ENCODE measurements around the gene ROR2. TPM values are rescaled to one million over a fixed set of nuclear protein-coding genes. Genes with fewer than 3 reads are reported as not detected.

Gene ROR2
- total and polyA plus RNA-seq, 2 of the 8 experiments (the other 6 are each of a cell fraction or from before 2014, with no cell fraction given), result 2.7 to 4.3 TPM

GRCh38 chr9:91740701-91741100, 209.3 kb downstream of the ROR2 start:
- H2AK5ac ChIP-seq (ENCODE audit: low read depth, low read length), result no peak overlapping the region
- no peaks in the 10 kb centered on the region for H3K79me1 ChIP-seq (ENCODE audit: low read depth, low read length)
- H2BK15ac ChIP-seq (ENCODE audit: low read length), result no peak overlapping the region
- H3K27ac ChIP-seq (ENCODE audit: low read depth, low read length), result no peak overlapping the region
- H2AFZ ChIP-seq (ENCODE audit: low read length), result no peak overlapping the region
- H3K23me2 ChIP-seq (ENCODE audit: low read depth, low read length), result no peaks in the 10 kb centered on the region
- TF ChIP-seq SAP30 (IDR thresholded peaks at IDR 0.05; ENCODE audit: insufficient read depth, insufficient replicate concordance, low read length), result no peak
- no peak for TF ChIP-seq POU5F1 (IDR thresholded peaks at IDR 0.05; ENCODE audit: low read depth, low read length)
- TF ChIP-seq RAD21 (IDR thresholded peaks at IDR 0.05 in 1 of 2, conservative IDR thresholded peaks at IDR 0.05 in 1 of 2; ENCODE audit: low read depth in 2 of 2, low read length in 2 of 2), result peak; percentile 15 to 23; a peak in 3 of 4 replicates
- TF ChIP-seq SP4 (IDR thresholded peaks at IDR 0.05; ENCODE audit: low read length), result no peak
- TF ChIP-seq, protein P1, sequence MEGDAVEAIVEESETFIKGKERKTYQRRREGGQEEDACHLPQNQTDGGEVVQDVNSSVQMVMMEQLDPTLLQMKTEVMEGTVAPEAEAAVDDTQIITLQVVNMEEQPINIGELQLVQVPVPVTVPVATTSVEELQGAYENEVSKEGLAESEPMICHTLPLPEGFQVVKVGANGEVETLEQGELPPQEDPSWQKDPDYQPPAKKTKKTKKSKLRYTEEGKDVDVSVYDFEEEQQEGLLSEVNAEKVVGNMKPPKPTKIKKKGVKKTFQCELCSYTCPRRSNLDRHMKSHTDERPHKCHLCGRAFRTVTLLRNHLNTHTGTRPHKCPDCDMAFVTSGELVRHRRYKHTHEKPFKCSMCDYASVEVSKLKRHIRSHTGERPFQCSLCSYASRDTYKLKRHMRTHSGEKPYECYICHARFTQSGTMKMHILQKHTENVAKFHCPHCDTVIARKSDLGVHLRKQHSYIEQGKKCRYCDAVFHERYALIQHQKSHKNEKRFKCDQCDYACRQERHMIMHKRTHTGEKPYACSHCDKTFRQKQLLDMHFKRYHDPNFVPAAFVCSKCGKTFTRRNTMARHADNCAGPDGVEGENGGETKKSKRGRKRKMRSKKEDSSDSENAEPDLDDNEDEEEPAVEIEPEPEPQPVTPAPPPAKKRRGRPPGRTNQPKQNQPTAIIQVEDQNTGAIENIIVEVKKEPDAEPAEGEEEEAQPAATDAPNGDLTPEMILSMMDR (IDR thresholded peaks at IDR 0.05; ENCODE audit: control extremely low read depth in 1 of 3, insufficient read depth in 1 of 3, low read depth in 1 of 3, low read length in 3 of 3), result peak; percentile 1 to 25 (median 17); a peak in 3 of 4 replicates
- TF ChIP-seq RFX5 (IDR thresholded peaks at IDR 0.05; ENCODE audit: borderline replicate concordance, low read depth, low read length), result no peak
- no peak for TF ChIP-seq KDM4A (IDR thresholded peaks at IDR 0.05; ENCODE audit: low read depth, low read length, severe bottlenecking)
- TF ChIP-seq SRF (IDR thresholded peaks at IDR 0.05; ENCODE audit: low read depth, low read length), result no peak
- WGBS, 2 experiments (ENCODE audit: extremely low coverage in 1 of 2, insufficient coverage in 1 of 2, insufficient read length in 1 of 2, insufficient replicate concordance in 2 of 2, low coverage in 1 of 2, low lambda C conversion rate in 2 of 2, missing lambda C conversion rate in 1 of 2), result 88% methylated on average over 10 of the region's 10 CpGs; no CpG with 5 or more reads in 1 of the 2 experiments
- peaks cover 0 to 3% (median 0%) of the 10 kb centered on the region in 4 experiments; a peak in 1 of 7 replicates for H3K4me1 ChIP-seq (replicated peaks in 1 of 4; ENCODE audit: control insufficient read depth in 3 of 4, insufficient read depth in 4 of 4, low read length in 3 of 4)
- H3K79me2 ChIP-seq (ENCODE audit: control insufficient read depth in 1 of 2, insufficient read depth in 2 of 2, low read length in 2 of 2), result no peaks in the 10 kb centered on the region
- no peak overlapping the region for H3K23ac ChIP-seq (ENCODE audit: insufficient read length)
- H3K4ac ChIP-seq (replicated peaks; ENCODE audit: insufficient read length, low read depth, low read length), result no peak overlapping the region
- H2BK120ac ChIP-seq (replicated peaks; ENCODE audit: low read depth, low read length), result no peak overlapping the region
- no peak overlapping the region for H2BK20ac ChIP-seq (ENCODE audit: low read length)
- H4K5ac ChIP-seq (ENCODE audit: insufficient read length, low read depth, low read length), result no peak overlapping the region
- no peak overlapping the region for H3K56ac ChIP-seq (replicated peaks; ENCODE audit: insufficient read length, low read depth, low read length)
- POLR2A ChIA-PET (ENCODE audit: partially characterized antibody), result no interaction called here
- CTCF ChIA-PET (ENCODE audit: partially characterized antibody), result interaction anchor here (0.5 to 2.4 kb wide), 3 partner anchors 18 to 1900 kb away, joined by 3 to 7 read pairs (median 7); no protein-coding TSS in a partner anchor
- DNase-seq (ENCODE audit: low read depth in 1 of 2, low spot score in 2 of 2), result no peak
- peaks cover 0 to 3% of the 10 kb centered on the region in 2 experiments for H4K20me1 ChIP-seq (replicated peaks in 1 of 2; ENCODE audit: control insufficient read depth in 1 of 2, insufficient read depth in 2 of 2, low read length in 2 of 2)
- H4K91ac ChIP-seq (replicated peaks; ENCODE audit: insufficient read length, low read length), result no peak overlapping the region
- H2BK5ac ChIP-seq (ENCODE audit: low read depth, low read length), result no peak overlapping the region
- no peak overlapping the region for H3K4me3 ChIP-seq (ENCODE audit: extremely low read depth in 1 of 4, insufficient read depth in 2 of 4, low read depth in 3 of 4, low read length in 4 of 4)
- H3K18ac ChIP-seq (ENCODE audit: extremely low read depth, low read length), result no peak overlapping the region
- no peaks in the 10 kb centered on the region for H3K36me3 ChIP-seq (ENCODE audit: control insufficient read depth in 2 of 4, insufficient read depth in 4 of 4, low read length in 3 of 4)
- H3K4me2 ChIP-seq (ENCODE audit: insufficient read depth in 1 of 2, low read depth in 2 of 2, low read length in 2 of 2), result no peak overlapping the region
- no peak overlapping the region for H2BK12ac ChIP-seq (ENCODE audit: low read depth, low read length)
- H4K8ac ChIP-seq (ENCODE audit: extremely low read depth, insufficient read depth, low read length), result no peak overlapping the region
- no peaks in the 10 kb centered on the region for H3K27me3 ChIP-seq (replicated peaks in 1 of 4; ENCODE audit: control insufficient read depth in 3 of 4, extremely low read depth in 1 of 4, insufficient read depth in 3 of 4, low read length in 3 of 4)
- no peaks in the 10 kb centered on the region for H3K9me3 ChIP-seq (ENCODE audit: insufficient read depth in 2 of 2, low read depth in 1 of 2, low read length in 1 of 2)
- H3K14ac ChIP-seq (ENCODE audit: insufficient read length), result no peak overlapping the region
- H3K9ac ChIP-seq (replicated peaks in 1 of 4; ENCODE audit: extremely low read depth in 1 of 4, low read depth in 3 of 4, low read length in 3 of 4), result no peak overlapping the region
- no peak for FAIRE-seq

Measured in H1 (cell line).